Right atrium auricular region (tissue), 2 donors: ENCODE data around the gene DOK1. TPM values are rescaled to one million over a fixed set of nuclear protein-coding genes. Genes with fewer than 3 reads are reported as not detected.

Experiments used
- DNase-seq: peaks from one replicate; pipeline ENCODE4 v3.0.0-alpha.2; 2019; ENCODE audit warnings: low spot score
- H3K27ac ChIP-seq, 2 donors: fragments of 200-600 bp; sonication (generic); 1 replicate in 1 of 2; 2 replicates in 1 of 2; pipeline ENCODE4 v1.5.1; 2016 to 2019
- H3K27me3 ChIP-seq, 2 donors: fragments of 200-600 bp; sonication (generic); one replicate each; pipeline versions ENCODE4 v1.5.1 to v1.6.0; 2017 to 2019
- H3K36me3 ChIP-seq: fragments of 200-600 bp; sonication (generic); one replicate; pipeline ENCODE4 v1.5.1; 2016
- H3K4me1 ChIP-seq, 2 donors: fragments of 200-600 bp; sonication (generic); one replicate each; pipeline versions ENCODE4 v1.5.1 to v1.6.0; 2017 to 2019
- H3K4me3 ChIP-seq, 2 donors: fragments of 200-600 bp; sonication (generic); 1 replicate in 1 of 2; 2 replicates in 1 of 2; pipeline ENCODE4 v1.5.1; 2017 to 2019; ENCODE audit warnings: mild to moderate bottlenecking in 1 of 2, moderate library complexity in 1 of 2
- H3K9me3 ChIP-seq, 2 donors: fragments of 200-600 bp; sonication (generic); one replicate each; pipeline ENCODE4 v1.5.1; 2019
- total RNA-seq, 2 donors: library from RNA; depleted of rRNA; stranded (reverse); fragments of >200 nt; gene quantifications; one replicate each; pipeline ENCODE4 v1.1.0, GENCODE V29; 2016
- TF ChIP-seq, protein P1 (sequence below), 2 donors: fragments of 200-600 bp; sonication (generic); IDR thresholded peaks; one replicate each; pipeline ENCODE4 v1.5.1; 2019; ENCODE audit warnings: antibody characterized with exemption in 2 of 2

DOK1 gene
- total RNA-seq, 2 donors from 2014 or later = 4.9 to 10.3 TPM

- Histone ChIP-seq H3K4me3 (peak overlapping the region; percentile 68 to 89), H3K4me1 (peaks cover 0 to 30% of the 10 kb centered on the region in 2 donors), H3K27me3 (no peaks in the 10 kb centered on the region), H3K9me3 (no peaks in the 10 kb centered on the region), H3K36me3 (peaks cover 36% of the 10 kb centered on the region), H3K27ac (peak overlapping the region; percentile 78 to 87)
- TF ChIP-seq, protein P1, sequence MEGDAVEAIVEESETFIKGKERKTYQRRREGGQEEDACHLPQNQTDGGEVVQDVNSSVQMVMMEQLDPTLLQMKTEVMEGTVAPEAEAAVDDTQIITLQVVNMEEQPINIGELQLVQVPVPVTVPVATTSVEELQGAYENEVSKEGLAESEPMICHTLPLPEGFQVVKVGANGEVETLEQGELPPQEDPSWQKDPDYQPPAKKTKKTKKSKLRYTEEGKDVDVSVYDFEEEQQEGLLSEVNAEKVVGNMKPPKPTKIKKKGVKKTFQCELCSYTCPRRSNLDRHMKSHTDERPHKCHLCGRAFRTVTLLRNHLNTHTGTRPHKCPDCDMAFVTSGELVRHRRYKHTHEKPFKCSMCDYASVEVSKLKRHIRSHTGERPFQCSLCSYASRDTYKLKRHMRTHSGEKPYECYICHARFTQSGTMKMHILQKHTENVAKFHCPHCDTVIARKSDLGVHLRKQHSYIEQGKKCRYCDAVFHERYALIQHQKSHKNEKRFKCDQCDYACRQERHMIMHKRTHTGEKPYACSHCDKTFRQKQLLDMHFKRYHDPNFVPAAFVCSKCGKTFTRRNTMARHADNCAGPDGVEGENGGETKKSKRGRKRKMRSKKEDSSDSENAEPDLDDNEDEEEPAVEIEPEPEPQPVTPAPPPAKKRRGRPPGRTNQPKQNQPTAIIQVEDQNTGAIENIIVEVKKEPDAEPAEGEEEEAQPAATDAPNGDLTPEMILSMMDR (IDR thresholded peaks at IDR 0.05) = no peak
- DNase-seq = no peak
Measured at GRCh38 chr2:74528600-74529356, 25.7 kb upstream of the DOK1 start.

- peak within 1 kb of the TSS; percentile 78 to 87 for H3K27ac ChIP-seq
- H3K9me3 ChIP-seq = no peaks in the 10 kb centered on the region
- H3K27me3 ChIP-seq = no peaks in the 10 kb centered on the region
- TF ChIP-seq, protein P1 (IDR thresholded peaks at IDR 0.05) = no peak
- peak; percentile 98 for DNase-seq
- H3K4me1 ChIP-seq = peaks cover 0 to 30% of the 10 kb centered on the region in 2 donors
- H3K4me3 ChIP-seq = peak within 1 kb of the TSS; percentile 68 to 89
- peaks cover 36% of the 10 kb centered on the region for H3K36me3 ChIP-seq
Measured at GRCh38 chr2:74529357-74530238, 24.9 kb upstream of the DOK1 start, which contains the start of the genes AUP1 and HTRA2. Gene AUP1, minus strand, starts transcription at chr2:74529706. Its CDS starts 77 bp downstream, at chr2:74529629. Gene HTRA2, plus strand, starts transcription at chr2:74529933. Its CDS starts 74 bp downstream, at chr2:74530007.

DNA sequence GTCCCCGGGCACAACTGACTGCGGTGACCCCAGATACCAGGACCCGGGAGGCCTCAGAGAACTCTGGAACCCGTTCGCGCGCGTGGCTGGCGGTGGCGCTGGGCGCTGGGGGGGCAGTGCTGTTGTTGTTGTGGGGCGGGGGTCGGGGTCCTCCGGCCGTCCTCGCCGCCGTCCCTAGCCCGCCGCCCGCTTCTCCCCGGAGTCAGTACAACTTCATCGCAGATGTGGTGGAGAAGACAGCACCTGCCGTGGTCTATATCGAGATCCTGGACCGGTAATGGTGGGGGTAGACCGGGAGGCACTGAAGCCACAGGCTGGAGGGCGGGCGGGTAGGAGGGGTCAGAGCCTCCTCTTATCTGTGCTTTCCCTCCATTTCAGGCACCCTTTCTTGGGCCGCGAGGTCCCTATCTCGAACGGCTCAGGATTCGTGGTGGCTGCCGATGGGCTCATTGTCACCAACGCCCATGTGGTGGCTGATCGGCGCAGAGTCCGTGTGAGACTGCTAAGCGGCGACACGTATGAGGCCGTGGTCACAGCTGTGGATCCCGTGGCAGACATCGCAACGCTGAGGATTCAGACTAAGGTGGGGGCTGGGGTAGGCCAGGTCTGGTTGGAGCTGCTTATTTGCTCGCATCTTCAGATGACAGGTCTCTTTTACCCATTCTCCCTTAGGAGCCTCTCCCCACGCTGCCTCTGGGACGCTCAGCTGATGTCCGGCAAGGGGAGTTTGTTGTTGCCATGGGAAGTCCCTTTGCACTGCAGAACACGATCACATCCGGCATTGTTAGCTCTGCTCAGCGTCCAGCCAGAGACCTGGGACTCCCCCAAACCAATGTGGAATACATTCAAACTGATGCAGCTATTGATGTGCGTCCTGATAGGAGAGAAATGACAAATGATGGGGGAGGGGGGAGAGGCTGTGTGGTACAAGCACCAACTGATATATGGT lies 24.0 kb upstream of the DOK1 start:
- no peaks in the 10 kb centered on the region for H3K27me3 ChIP-seq
- H3K4me1 ChIP-seq = peaks cover 0 to 30% of the 10 kb centered on the region in 2 donors
- no peaks in the 10 kb centered on the region for H3K9me3 ChIP-seq
- H3K4me3 ChIP-seq = peak overlapping the region; percentile 68 to 89
- TF ChIP-seq, protein P1 (IDR thresholded peaks at IDR 0.05) = no peak
- H3K36me3 ChIP-seq = peaks cover 36% of the 10 kb centered on the region
- no peak for DNase-seq
- H3K27ac ChIP-seq = peak overlapping the region; percentile 78 to 87

GRCh38 chr2:74531666-74532065 lies 22.9 kb upstream of the DOK1 start:
- no peak for DNase-seq
- no peaks in the 10 kb centered on the region for H3K9me3 ChIP-seq
- H3K27ac ChIP-seq = no peak overlapping the region
- H3K4me3 ChIP-seq = no peak overlapping the region
- TF ChIP-seq, protein P1 (IDR thresholded peaks at IDR 0.05) = no peak
- H3K27me3 ChIP-seq = no peaks in the 10 kb centered on the region
- H3K4me1 ChIP-seq = peaks cover 0 to 30% of the 10 kb centered on the region in 2 donors
- H3K36me3 ChIP-seq = peaks cover 30% of the 10 kb centered on the region

- Histone ChIP-seq H3K27me3 (no peaks in the 10 kb centered on the region), H3K9me3 (no peaks in the 10 kb centered on the region), H3K27ac (no peak overlapping the region), H3K4me1 (peaks cover 0 to 30% of the 10 kb centered on the region in 2 donors), H3K36me3 (peaks cover 24% of the 10 kb centered on the region), H3K4me3 (no peak overlapping the region)
- TF ChIP-seq, protein P1 (IDR thresholded peaks at IDR 0.05) = no peak
- DNase-seq = no peak
Measured at GRCh38 chr2:74532222-74532621, 22.3 kb upstream of the DOK1 start.
